AG04450 (cell line): ENCODE data around the gene KIF22. TPM values are rescaled to one million over a fixed set of nuclear protein-coding genes. Genes with fewer than 3 reads are reported as not detected.

ENCODE experiments used
- CTCF ChIA-PET: fragments of 300-600, 350-600 bp; formaldehyde crosslinking; extraction: SDS; loops from one replicate; lab custom pipeline; 2022; ENCODE audit warnings: antibody characterized with exemption, inconsistent platforms; lab: Charles Lee
- POLR2A ChIA-PET: fragments of 350-600 bp; formaldehyde crosslinking; extraction: SDS; loops from one replicate; lab custom pipeline; 2021; ENCODE audit warnings: antibody characterized with exemption, inconsistent platforms; lab: Yijun Ruan, JAX
- DNase-seq: peaks from one replicate; pipeline ENCODE4 v3.0.0-alpha.2; 2011; ENCODE audit warnings: low read depth, low spot score
- H3K27ac ChIP-seq: one replicate; pipeline ENCODE4 v1.5.1; 2012; ENCODE audit warnings: low read depth, low read length, control low read depth
- H3K27me3 ChIP-seq: one replicate; pipeline ENCODE4 v1.6.0; 2012; ENCODE audit warnings: low read length; ENCODE audit not compliant: control insufficient read depth, insufficient read depth
- H3K4me3 ChIP-seq: 2 replicates; pipeline ENCODE4 v1.5.1; 2011; ENCODE audit warnings: mild to moderate bottlenecking, low read depth, low read length, control low read depth
- H3K9me3 ChIP-seq: 2 replicates; pipeline ENCODE4 v1.5.1; 2012; ENCODE audit warnings: low read length; ENCODE audit not compliant: control insufficient read depth, insufficient read depth
- polyA plus RNA-seq: library from polyadenylated mRNA; depleted of rRNA; stranded (reverse); fragments of >200 nt; gene quantifications from 2 replicates; pipeline ENCODE4 v1.2.3, GENCODE V29; 2011
- TF ChIP-seq, protein P1 (sequence below): IDR thresholded peaks from 2 replicates; pipeline ENCODE4 v1.5.1; 2011; ENCODE audit warnings: low read depth, low read length, control low read depth, inconsistent platforms

Gene KIF22
- polyA plus RNA-seq, 1 experiment, result 14.1 TPM

DNA sequence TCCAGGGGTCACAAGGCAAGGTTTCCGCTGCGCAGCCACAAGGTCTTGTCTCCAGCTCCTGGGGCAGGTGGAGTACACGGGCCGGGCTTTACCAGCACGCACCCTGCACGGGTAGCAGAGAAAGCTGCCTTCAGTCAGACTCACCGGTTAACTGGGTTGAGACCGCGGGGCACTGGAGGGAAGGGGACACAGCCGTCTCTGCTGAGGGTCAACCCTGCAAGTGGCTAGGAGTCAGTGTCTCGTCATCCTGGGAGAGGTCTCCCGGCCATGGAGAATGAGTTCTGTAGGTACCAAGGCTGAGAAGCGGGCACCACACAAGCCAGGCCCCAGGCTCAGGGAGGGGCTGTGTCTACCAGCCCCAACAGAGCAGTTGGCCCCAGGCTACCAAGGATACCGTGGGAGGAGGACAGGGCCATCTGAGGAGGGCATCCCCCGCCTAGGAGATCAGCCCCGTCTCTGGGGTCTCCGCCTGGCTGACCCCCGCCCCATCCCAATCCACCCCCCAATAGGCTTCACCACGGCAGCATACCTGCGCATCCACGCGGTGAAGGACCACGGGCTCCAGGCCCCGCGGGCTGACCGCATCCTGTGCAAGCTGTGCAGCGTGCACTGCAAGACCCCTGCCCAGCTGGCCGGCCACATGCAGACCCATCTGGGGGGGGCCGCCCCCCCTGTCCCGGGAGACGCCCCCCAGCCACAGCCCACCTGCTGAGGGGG, 18.6 kb downstream of the KIF22 start:
- CTCF ChIA-PET, result interaction anchor here (2.0 to 3.2 kb wide), 2 partner anchors 7 to 40 kb away, joined by 13 to 45 read pairs; partner anchors contain the start of gene PAGR1
- TF ChIP-seq, protein P1, sequence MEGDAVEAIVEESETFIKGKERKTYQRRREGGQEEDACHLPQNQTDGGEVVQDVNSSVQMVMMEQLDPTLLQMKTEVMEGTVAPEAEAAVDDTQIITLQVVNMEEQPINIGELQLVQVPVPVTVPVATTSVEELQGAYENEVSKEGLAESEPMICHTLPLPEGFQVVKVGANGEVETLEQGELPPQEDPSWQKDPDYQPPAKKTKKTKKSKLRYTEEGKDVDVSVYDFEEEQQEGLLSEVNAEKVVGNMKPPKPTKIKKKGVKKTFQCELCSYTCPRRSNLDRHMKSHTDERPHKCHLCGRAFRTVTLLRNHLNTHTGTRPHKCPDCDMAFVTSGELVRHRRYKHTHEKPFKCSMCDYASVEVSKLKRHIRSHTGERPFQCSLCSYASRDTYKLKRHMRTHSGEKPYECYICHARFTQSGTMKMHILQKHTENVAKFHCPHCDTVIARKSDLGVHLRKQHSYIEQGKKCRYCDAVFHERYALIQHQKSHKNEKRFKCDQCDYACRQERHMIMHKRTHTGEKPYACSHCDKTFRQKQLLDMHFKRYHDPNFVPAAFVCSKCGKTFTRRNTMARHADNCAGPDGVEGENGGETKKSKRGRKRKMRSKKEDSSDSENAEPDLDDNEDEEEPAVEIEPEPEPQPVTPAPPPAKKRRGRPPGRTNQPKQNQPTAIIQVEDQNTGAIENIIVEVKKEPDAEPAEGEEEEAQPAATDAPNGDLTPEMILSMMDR, result no peak
- Histone ChIP-seq H3K9me3 (no peaks in the 10 kb centered on the region), H3K27me3 (no peaks in the 10 kb centered on the region), H3K27ac (no peak overlapping the region), H3K4me3 (peak overlapping the region; percentile 72)
- POLR2A ChIA-PET, result no interaction called here
- no peak for DNase-seq

DNA sequence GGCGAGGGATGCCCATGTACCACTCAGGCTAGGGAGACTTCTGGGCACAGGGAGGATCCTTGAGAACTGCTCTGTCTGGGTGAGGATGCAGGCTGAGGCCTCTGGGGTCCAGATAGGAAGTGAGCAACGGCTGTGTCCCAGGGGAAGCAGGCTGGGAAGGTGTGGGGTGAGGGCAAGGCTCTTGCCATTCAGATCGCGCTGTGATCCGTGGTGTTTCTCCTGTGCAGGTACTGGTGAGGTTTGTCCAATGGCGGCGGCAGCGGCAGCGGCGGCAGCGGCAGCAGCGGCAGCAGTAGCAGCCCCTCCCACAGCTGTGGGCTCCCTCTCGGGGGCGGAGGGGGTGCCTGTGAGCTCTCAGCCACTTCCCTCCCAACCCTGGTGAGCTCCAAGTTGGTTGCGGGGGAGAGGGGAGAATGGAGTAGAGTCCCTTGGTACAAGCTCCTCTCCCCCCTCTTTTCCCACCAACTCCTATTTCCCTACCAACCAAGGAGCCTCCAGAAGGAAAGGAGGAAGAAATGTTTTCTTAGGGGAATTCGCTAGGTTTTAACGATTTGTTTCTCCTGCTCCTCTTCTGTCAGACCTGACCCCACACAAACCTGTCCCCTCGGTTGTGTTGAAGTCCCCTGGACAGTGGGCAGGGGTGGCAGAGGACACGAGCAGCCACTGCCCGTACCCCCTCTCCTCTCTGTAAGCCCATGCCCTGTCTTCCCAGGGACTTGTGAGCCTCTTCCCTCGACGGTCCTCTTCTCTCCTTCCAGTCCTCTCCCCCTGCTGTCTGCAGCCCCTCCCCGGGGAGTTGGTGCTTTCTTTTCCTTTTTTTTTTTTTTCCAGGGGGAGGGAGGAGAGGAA, 19.5 kb downstream of the KIF22 start:
- POLR2A ChIA-PET, result interaction anchor here (1.1 kb wide), 1 partner anchor 16 kb away, joined by 3 read pairs; no protein-coding TSS in a partner anchor
- Histone ChIP-seq H3K27me3 (no peaks in the 10 kb centered on the region), H3K27ac (peak overlapping the region; percentile 31), H3K4me3 (peak overlapping the region; percentile 5; the same call in 1 of the 2 replicates), H3K9me3 (no peaks in the 10 kb centered on the region)
- no peak for DNase-seq
- TF ChIP-seq, protein P1, result no peak
- CTCF ChIA-PET, result interaction anchor here (1.0 kb wide), 1 partner anchor 38 kb away, joined by 3 read pairs; no protein-coding TSS in a partner anchor

DNA sequence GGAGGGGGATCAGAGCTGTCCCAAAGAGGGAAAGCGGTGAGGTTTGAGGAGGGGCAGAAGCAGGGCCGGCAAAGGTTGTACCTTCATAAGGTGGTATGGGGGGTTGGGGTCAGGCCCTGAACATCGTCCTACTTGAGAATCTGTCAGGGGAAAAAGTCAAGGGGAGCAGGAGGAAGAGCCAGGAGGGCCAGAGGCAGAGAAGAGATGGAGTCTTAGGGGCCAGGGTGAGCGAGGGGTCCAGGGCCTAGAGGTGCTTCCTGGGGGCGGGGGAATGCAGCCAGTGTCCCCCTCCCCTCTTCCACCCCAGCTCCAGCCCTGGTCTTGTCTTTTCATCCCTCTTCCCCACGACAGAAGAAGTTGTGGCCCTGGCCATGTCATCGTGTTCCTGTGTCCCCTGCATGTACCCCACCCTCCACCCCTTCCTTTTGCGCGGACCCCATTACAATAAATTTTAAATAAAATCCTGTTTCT, 20.2 kb downstream of the KIF22 start:
- no peak for DNase-seq
- TF ChIP-seq, protein P1, result no peak
- Histone ChIP-seq H3K9me3 (no peaks in the 10 kb centered on the region), H3K27ac (peak overlapping the region; percentile 31), H3K4me3 (no peak overlapping the region; the same call in 1 of the 2 replicates), H3K27me3 (no peaks in the 10 kb centered on the region)
- CTCF ChIA-PET, result interaction anchor here (1.0 kb wide), 1 partner anchor 37 kb away, joined by 3 read pairs; no protein-coding TSS in a partner anchor
- POLR2A ChIA-PET, result interaction anchor here (1.0 to 1.1 kb wide), 2 partner anchors 15 to 255 kb away, joined by 3 read pairs; partner anchors contain the start of gene ALDOA

DNA sequence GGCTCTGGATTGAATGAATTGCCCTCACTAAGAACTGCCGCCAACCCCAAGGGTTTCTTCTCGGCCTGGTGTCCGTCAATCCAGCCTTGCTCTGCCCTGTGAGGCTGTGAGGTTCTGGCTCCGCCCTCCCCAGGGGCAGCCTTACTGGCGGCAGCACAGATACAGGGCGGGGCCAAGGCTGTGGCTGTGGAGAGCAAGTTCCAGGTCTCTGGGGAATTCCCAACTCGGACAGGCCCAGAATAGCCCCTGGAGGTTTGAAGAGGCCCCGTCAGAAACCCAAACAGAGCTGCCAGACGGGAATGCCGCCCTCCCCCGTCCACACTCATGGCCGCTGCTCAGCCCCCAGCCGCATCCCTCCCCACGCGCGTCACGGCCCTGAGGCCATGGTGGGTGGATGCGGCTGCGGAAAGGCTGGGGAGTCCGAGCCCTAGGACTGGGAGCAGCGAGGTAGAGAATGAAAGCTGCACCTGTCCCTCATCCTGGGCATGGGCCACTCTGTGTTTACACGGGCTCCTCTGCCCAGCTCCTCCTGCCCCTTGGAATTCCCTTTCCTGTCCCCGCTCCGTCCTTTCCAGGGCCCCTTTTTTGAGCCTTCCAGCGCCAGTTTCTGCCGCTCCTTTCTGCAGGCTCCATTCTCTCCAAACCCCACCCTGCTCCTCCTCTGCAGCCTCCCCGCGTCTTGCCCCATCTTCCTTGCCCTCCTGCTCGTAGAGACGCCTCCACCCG, 20.8 kb downstream of the KIF22 start:
- CTCF ChIA-PET, result interaction anchor here (2.5 kb wide), 1 partner anchor 37 kb away, joined by 9 read pairs; no protein-coding TSS in a partner anchor
- POLR2A ChIA-PET, result interaction anchor here (0.6 to 1.9 kb wide), 6 partner anchors 9 to 254 kb away, joined by 3 to 11 read pairs (median 4); partner anchors contain the start of genes ALDOA and MVP

More for the DNA sequence above, 20.8 kb downstream of the KIF22 start:
- Histone ChIP-seq H3K27ac (peak overlapping the region; percentile 84), H3K9me3 (no peaks in the 10 kb centered on the region; the same call in 1 of the 2 replicates), H3K27me3 (no peaks in the 10 kb centered on the region), H3K4me3 (peak overlapping the region; percentile 75)
- DNase-seq, result peak; percentile 95
- TF ChIP-seq, protein P1, result no peak; the same call in 1 of the 2 replicates
